Measurements from ENCODE around the gene CSNK1G2.
"Not testable (repeated sequence)": the region's sequence is repeated elsewhere in the genome, so short reads cannot be mapped to it uniquely, and the experiment has no call there.

CSNK1G2 gene

DNA sequence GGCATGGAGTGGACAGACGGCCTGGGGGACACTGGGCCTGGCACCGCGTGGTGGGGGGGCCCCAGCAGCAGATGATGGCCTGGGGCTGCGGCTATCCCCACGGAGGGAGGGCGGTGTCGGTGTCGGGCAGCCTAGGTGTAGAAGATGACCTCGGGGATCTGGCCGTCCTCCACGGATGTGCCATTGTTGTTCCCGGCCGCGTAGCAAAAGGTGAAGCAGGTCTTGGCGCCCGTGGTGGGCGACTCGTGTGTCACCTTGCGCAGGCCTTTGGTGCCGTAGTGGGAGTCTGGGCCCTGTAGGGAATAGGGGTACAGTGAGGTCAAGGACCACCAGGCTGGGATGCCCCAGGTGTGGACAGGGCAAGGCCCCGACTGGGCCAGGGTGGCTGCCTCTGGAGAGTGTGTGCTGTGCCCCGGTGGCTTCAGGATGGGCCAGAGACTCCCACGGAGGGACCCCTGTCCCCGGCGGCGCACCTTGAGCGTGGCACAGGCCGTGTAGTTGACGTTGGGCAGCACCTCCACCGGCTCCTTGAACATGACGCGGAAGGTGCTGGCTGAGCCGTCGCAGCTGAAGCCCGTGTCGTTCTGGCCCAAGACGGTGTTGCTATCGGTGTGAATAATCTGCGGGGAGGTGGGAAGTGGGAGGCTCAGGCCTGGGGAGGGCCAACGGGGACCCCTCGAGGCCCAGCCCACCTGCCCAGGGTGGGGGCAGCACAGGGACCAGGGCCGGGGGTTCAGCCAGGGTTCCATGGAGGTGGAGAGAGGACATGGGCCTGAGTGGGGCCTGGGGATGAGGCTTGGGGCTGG, 45.6 kb downstream of the CSNK1G2 start:
- no peaks in the 10 kb centered on the region for H3K4me1 ChIP-seq (ENCODE audit: control insufficient read depth, insufficient read depth, low read length)
- H3K4me3 ChIP-seq (ENCODE audit: low read length) = no peak overlapping the region
- peaks cover 54% of the 10 kb centered on the region for H3K36me3 ChIP-seq (ENCODE audit: insufficient read depth, low read length)
- no peak overlapping the region for H3K4me2 ChIP-seq (ENCODE audit: low read length)
- no peaks in the 10 kb centered on the region for H3K27me3 ChIP-seq (ENCODE audit: control insufficient read depth, insufficient read depth, low read length)
- no peaks in the 10 kb centered on the region for H3K9me3 ChIP-seq (replicated peaks; ENCODE audit: low read length)
- no peak overlapping the region for H3K9ac ChIP-seq (ENCODE audit: low read depth, low read length)

GRCh38 chr19:1987197-1988187, 46.5 kb downstream of the CSNK1G2 start:
- Histone ChIP-seq H3K9ac (ENCODE audit: low read depth, low read length) (no peak overlapping the region), H3K9me3 (replicated peaks; ENCODE audit: low read length) (no peaks in the 10 kb centered on the region), H3K4me1 (ENCODE audit: control insufficient read depth, insufficient read depth, low read length) (no peaks in the 10 kb centered on the region), H3K4me3 (ENCODE audit: low read length) (no peak overlapping the region), H3K4me2 (ENCODE audit: low read length) (no peak overlapping the region), H3K36me3 (ENCODE audit: insufficient read depth, low read length) (peaks cover 47% of the 10 kb centered on the region), H3K27me3 (ENCODE audit: control insufficient read depth, insufficient read depth, low read length) (no peaks in the 10 kb centered on the region)

- not testable (repeated sequence) for H3K9ac ChIP-seq (ENCODE audit: low read depth, low read length); H3K27me3 ChIP-seq (ENCODE audit: control insufficient read depth, insufficient read depth, low read length)
- peaks cover 52% of the 10 kb centered on the region for H3K36me3 ChIP-seq (ENCODE audit: insufficient read depth, low read length)
Measured at GRCh38 chr19:1988464-1988863, 47.5 kb downstream of the CSNK1G2 start.

DNA sequence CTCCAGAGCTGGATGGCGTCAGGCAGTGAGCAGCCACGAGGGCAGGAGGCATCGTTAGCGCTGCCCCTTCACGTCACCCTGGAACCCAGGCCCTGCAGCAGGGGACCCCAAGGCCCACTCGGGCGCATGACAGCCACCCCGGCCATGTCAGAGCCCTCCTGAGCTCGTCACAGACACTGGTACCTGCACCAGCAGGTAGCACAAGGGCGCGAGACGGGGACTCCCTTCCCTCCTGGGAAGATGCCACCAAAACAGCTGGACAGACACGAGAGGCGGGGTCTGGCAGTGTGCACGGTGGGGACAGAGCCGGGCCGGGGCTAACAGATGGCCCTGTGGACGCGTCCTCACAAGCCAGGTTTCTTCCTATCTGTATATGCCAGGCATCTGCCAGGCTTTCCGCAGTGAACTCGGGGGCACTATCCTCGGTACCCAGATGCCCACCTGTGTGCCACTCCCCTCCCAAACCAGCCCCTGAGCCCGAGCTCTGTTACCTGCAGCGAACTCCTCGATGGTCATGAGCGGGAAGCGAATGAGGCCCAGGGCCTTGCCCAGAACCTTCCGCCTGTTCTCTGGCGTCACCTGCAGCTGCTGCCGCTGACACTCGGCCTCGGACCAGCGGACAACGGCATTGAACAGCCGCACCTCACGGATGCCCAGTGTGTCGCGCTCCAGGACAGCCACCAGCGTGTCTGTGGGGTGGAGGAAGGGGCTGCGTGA, 48.7 kb downstream of the CSNK1G2 start:
- H3K36me3 ChIP-seq (ENCODE audit: insufficient read depth, low read length) = peaks cover 52% of the 10 kb centered on the region
- no peaks in the 10 kb centered on the region for H3K27me3 ChIP-seq (ENCODE audit: control insufficient read depth, insufficient read depth, low read length)
- H3K4me3 ChIP-seq (ENCODE audit: low read length) = no peak overlapping the region
- no peaks in the 10 kb centered on the region for H3K9me3 ChIP-seq (replicated peaks; ENCODE audit: low read length)
- no peak overlapping the region for H3K4me2 ChIP-seq (ENCODE audit: low read length)
- no peak overlapping the region for H3K9ac ChIP-seq (ENCODE audit: low read depth, low read length)
- no peaks in the 10 kb centered on the region for H3K4me1 ChIP-seq (ENCODE audit: control insufficient read depth, insufficient read depth, low read length)

More at GRCh38 chr19:1988464-1988863, 47.5 kb downstream of the CSNK1G2 start:
- not testable (repeated sequence) for H3K9me3 ChIP-seq (replicated peaks; ENCODE audit: low read length); H3K4me1 ChIP-seq (ENCODE audit: control insufficient read depth, insufficient read depth, low read length); H3K4me2 ChIP-seq (ENCODE audit: low read length); H3K4me3 ChIP-seq (ENCODE audit: low read length)

- H3K9ac ChIP-seq (ENCODE audit: low read depth, low read length) = no peak overlapping the region
- peaks cover 47% of the 10 kb centered on the region for H3K36me3 ChIP-seq (ENCODE audit: insufficient read depth, low read length)
- no peaks in the 10 kb centered on the region for H3K27me3 ChIP-seq (ENCODE audit: control insufficient read depth, insufficient read depth, low read length)
- H3K4me2 ChIP-seq (ENCODE audit: low read length) = no peak overlapping the region
- H3K4me1 ChIP-seq (ENCODE audit: control insufficient read depth, insufficient read depth, low read length) = no peaks in the 10 kb centered on the region
- H3K9me3 ChIP-seq (replicated peaks; ENCODE audit: low read length) = no peaks in the 10 kb centered on the region
- H3K4me3 ChIP-seq (ENCODE audit: low read length) = no peak overlapping the region
Measured at GRCh38 chr19:1990230-1991017, 49.5 kb downstream of the CSNK1G2 start.

- Histone ChIP-seq H3K36me3 (ENCODE audit: insufficient read depth, low read length) (peaks cover 45% of the 10 kb centered on the region), H3K4me3 (ENCODE audit: low read length) (no peak overlapping the region), H3K4me2 (ENCODE audit: low read length) (no peak overlapping the region), H3K27me3 (ENCODE audit: control insufficient read depth, insufficient read depth, low read length) (no peaks in the 10 kb centered on the region), H3K9ac (ENCODE audit: low read depth, low read length) (no peak overlapping the region), H3K4me1 (ENCODE audit: control insufficient read depth, insufficient read depth, low read length) (no peaks in the 10 kb centered on the region), H3K9me3 (replicated peaks; ENCODE audit: low read length) (no peaks in the 10 kb centered on the region)
Measured at GRCh38 chr19:1991018-1991913, 50.3 kb downstream of the CSNK1G2 start.

GRCh38 chr19:1992759-1993260, 51.8 kb downstream of the CSNK1G2 start:
- no peaks in the 10 kb centered on the region for H3K9me3 ChIP-seq (replicated peaks; ENCODE audit: low read length)
- H3K36me3 ChIP-seq (ENCODE audit: insufficient read depth, low read length) = peaks cover 41% of the 10 kb centered on the region
- H3K4me2 ChIP-seq (ENCODE audit: low read length) = no peak overlapping the region
- no peaks in the 10 kb centered on the region for H3K4me1 ChIP-seq (ENCODE audit: control insufficient read depth, insufficient read depth, low read length)
- no peak overlapping the region for H3K9ac ChIP-seq (ENCODE audit: low read depth, low read length)
- H3K27me3 ChIP-seq (ENCODE audit: control insufficient read depth, insufficient read depth, low read length) = no peaks in the 10 kb centered on the region
- no peak overlapping the region for H3K4me3 ChIP-seq (ENCODE audit: low read length)

DNA sequence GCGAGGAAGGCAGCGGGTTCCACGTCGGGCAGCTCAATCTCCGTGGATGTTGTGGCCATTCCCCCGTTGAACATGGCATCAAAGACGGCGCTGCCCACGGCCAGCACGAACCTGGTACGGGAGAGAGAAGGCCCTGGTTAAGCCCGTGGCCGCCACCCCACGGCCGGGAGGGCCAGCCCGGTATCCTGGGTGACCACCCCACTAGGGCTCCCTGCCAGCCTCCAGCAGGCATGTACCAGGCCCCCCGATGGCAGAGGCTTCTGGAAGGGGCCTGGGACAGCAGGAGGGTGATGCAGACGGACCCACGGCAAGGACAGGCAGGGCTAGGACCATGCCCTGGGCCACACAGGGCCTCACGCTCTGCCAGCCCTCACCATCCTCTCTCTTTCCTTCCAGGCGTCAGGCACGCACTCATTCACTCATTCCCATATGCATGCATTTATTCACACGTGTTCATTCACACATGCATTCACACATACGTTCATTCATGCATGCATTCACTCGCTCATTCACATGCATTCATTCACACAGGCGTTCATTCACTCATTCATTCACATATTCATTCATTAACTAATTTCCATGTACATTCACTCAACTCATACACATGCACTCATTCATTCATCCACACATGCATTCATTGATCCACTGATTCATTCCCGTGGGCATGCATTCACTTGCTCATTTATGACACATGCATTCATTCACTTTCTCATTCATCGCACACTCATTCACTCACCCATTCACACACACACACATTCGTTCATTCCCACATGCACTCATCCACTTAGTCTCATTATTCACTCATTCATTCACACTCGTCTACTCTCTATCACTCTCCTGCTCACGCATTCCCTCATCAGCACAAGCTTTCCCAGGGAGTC, 56.6 kb downstream of the CSNK1G2 start:
- H3K9me3 ChIP-seq (replicated peaks; ENCODE audit: low read length) = no peaks in the 10 kb centered on the region
- no peaks in the 10 kb centered on the region for H3K4me1 ChIP-seq (ENCODE audit: control insufficient read depth, insufficient read depth, low read length)
- H3K27me3 ChIP-seq (ENCODE audit: control insufficient read depth, insufficient read depth, low read length) = no peaks in the 10 kb centered on the region
- H3K4me3 ChIP-seq (ENCODE audit: low read length) = no peak overlapping the region
- H3K9ac ChIP-seq (ENCODE audit: low read depth, low read length) = no peak overlapping the region
- H3K4me2 ChIP-seq (ENCODE audit: low read length) = no peak overlapping the region
- H3K36me3 ChIP-seq (ENCODE audit: insufficient read depth, low read length) = peaks cover 34% of the 10 kb centered on the region

Data from skeletal muscle satellite cell (primary cell).